ENCODE data around the gene PFKM. TPM values are rescaled to one million over a fixed set of nuclear protein-coding genes. Genes with fewer than 3 reads are reported as not detected.

The PFKM gene
- total RNA-seq, 2 experiments from 2014 or later: 16.8 TPM

DNA sequence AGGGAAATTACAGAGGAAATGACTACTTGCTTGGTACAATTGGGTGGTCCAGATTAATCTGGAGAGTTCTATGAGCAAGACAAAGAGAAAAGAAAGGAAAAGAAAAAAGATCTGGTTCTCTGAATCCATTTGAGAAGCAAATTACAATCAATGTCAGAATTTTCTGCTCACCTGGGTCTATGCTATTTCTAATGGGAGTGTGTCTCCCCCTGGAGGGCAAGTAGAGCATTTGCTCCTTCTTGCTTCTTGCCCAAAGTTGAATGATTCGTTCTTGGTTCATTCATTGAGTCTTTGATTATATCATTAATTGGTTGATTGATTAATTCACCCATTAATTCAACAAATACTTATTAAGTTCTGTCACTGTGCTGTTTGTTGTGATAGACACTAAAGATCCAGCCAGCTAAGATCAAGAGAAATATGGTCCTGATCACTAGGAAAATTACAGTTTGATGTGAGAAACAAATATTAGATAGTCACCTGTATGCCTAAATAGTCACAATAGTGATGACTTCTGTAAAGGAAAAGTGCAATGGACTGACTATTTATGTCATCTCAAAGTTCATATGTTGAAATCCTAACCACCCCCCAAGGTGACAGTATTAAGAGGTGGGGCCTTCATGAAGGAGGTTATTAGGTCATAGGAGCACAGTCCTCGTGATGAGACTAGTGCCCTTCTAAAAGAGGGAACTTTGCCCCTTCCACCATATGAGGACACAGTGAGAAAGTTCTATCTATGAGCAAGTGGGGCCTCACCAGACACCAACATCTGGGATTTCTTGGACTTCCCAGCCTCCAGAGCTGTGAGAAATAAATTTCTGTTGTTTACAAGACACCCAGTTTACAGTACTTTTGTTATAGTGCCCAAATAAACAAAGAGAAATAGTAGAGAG lies 46.2 kb downstream of the PFKM start:
- no peak overlapping the region for H3K27ac Mint-ChIP-seq

DNA sequence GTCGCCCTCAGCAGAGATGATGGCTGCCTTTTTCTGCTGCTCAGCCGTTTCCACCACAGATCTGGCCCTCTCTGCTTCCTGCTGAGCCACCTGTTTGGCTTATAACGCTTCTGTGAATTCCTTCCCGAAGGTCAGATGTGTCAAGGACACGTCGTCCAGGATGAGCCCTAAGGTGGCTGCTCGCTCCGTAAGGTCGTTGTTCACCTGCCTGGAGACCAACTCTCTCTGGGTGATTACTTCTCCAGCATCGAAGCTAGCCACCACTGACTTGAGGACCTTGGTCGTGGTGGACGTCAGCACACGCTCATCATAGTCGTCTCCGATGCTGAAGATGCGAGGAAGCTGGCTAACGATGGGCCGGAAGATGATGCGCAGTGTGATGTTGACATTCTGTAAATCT lies 49.8 kb downstream of the PFKM start:
- no peak overlapping the region for H3K4me3 Mint-ChIP-seq
- CTCF ChIA-PET: interaction anchor here (1.3 kb wide), 1 partner anchor 11 kb away, joined by 5 read pairs; the partner anchor contains the start of gene ASB8
- no peaks in the 10 kb centered on the region for H3K4me1 Mint-ChIP-seq
- POLR2A ChIA-PET: interaction anchor here (1.4 kb wide), 1 partner anchor 11 kb away, joined by 7 read pairs; the partner anchor contains the start of gene ASB8
- DNase-seq: no peak
- H3K9me3 Mint-ChIP-seq: no peaks in the 10 kb centered on the region
- H3K36me3 Mint-ChIP-seq (ENCODE audit: low read depth): no peaks in the 10 kb centered on the region
- H3K27me3 Mint-ChIP-seq: peaks cover 15% of the 10 kb centered on the region
- H3K27ac Mint-ChIP-seq: no peak overlapping the region

More for the DNA sequence above, 46.2 kb downstream of the PFKM start:
- CTCF ChIA-PET: interaction anchor here (1.0 to 2.0 kb wide), 7 partner anchors 8 to 253 kb away, joined by 3 to 7 read pairs (median 4); partner anchors contain the start of genes ASB8 and CCDC184
- peak; percentile 49 for DNase-seq
- Mint-ChIP-seq H3K36me3 (ENCODE audit: low read depth) (no peaks in the 10 kb centered on the region), H3K9me3 (no peaks in the 10 kb centered on the region), H3K27me3 (peaks cover 12% of the 10 kb centered on the region), H3K4me1 (no peaks in the 10 kb centered on the region), H3K4me3 (no peak overlapping the region)
- POLR2A ChIA-PET: no interaction called here

DNA sequence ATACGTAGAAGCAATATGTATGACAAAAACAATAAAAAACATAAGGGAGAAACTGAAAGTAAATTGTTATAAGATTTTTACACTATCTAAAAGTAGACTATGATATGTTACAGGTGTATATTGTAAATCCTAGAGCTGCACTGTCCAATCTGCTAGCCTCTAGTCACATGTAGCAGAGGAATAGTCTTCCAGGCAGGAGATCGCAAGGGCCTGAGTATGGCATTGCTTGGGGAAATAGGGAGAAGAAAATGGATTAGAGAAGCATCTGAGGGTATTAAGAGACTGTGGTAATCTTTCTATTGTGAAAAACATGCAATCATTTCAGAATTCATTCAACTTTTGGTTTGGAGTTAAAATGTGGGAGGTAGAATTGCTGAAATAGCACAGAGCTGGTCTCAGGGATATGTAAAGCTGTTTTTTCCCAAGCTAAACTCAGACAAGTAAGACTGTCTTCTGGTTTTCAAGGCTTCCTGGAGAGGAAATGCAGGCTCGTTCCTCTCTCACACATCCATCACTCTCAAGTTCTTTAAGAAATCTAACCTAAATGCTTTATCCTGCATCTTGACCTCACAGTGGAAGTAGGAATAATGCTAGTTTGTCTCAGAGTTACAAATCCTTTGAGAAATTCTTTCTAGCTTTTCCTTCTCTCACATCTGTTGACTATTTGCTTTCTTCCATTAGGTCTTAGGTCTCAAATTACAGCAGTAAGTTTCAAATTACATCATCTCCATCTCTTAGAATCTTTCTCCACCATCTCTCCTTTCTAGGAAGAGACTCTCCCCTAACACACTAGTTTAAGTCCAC lies 56.7 kb downstream of the PFKM start:
- H3K27me3 Mint-ChIP-seq: peaks cover 22% of the 10 kb centered on the region
- H3K4me1 Mint-ChIP-seq: peaks cover 18% of the 10 kb centered on the region
- peak overlapping the region; percentile 35 for H3K4me3 Mint-ChIP-seq
- no peaks in the 10 kb centered on the region for H3K9me3 Mint-ChIP-seq
- no peaks in the 10 kb centered on the region for H3K36me3 Mint-ChIP-seq (ENCODE audit: low read depth)
- no peak for DNase-seq
- peak overlapping the region; percentile 63 for H3K27ac Mint-ChIP-seq
- POLR2A ChIA-PET: interaction anchor here (0.9 to 1.4 kb wide), 4 partner anchors 10 to 23 kb away, joined by 3 to 7 read pairs (median 3); partner anchors contain the start of gene ASB8
- CTCF ChIA-PET: interaction anchor here (1.2 to 1.4 kb wide), 2 partner anchors 18 to 212 kb away, joined by 3 to 5 read pairs; partner anchors contain the start of genes ASB8 and TMEM106C

DNA sequence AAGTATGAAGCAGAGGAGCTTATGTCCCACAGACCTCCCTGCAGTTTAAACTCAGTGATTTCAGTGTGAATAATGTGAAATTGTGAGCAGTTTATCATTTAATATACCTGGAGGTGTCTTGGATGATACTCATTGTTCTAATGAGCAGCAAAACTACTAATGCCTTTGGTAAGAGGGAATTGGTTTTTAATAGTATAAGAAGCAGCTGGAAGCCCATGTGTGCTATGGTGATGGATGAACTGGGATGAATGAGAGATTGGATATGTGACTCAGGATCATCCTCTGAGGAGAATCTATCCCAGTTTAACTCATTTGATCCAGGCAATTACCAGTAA lies 57.2 kb downstream of the PFKM start:
- Mint-ChIP-seq H3K4me1 (peaks cover 18% of the 10 kb centered on the region), H3K27ac (peak overlapping the region; percentile 63), H3K9me3 (no peaks in the 10 kb centered on the region), H3K36me3 (ENCODE audit: low read depth) (no peaks in the 10 kb centered on the region), H3K27me3 (peaks cover 28% of the 10 kb centered on the region), H3K4me3 (peak overlapping the region; percentile 35)
- ChIA-PET POLR2A (interaction anchor here (1.2 to 1.4 kb wide), 3 partner anchors 9 to 24 kb away, joined by 3 to 7 read pairs (median 3); no protein-coding TSS in a partner anchor), CTCF (interaction anchor here (1.2 to 1.4 kb wide), 2 partner anchors 19 to 213 kb away, joined by 3 to 5 read pairs; partner anchors contain the start of genes ASB8 and TMEM106C)
- DNase-seq: no peak

DNA sequence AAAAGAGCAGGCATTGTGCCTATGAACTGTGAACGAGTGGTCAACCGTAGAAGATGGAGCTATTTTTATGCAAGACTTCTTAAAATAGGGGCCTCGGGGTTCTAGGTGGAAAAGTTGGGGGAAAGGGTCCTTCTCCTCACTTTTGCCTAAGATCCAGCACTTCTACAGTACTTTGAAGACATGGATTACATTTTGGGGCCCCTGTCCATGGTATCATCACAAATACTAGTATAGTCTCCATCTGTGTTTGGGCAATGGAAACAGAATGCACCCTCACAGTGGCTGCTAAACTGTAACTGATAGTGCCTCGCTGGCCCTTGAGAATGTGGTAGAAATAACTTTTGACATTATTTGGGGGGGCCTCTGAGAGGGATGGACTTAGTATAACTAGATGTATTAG lies 58.8 kb downstream of the PFKM start:
- no peak for DNase-seq
- Mint-ChIP-seq H3K36me3 (ENCODE audit: low read depth) (no peaks in the 10 kb centered on the region), H3K27me3 (peaks cover 32% of the 10 kb centered on the region), H3K27ac (no peak overlapping the region), H3K4me1 (peaks cover 29% of the 10 kb centered on the region), H3K4me3 (no peak overlapping the region), H3K9me3 (no peaks in the 10 kb centered on the region)
- ChIA-PET CTCF (interaction anchor here (0.6 to 1.6 kb wide), 3 partner anchors 9 to 20 kb away, joined by 3 to 4 read pairs (median 3); no protein-coding TSS in a partner anchor), POLR2A (interaction anchor here (0.6 to 0.9 kb wide), 2 partner anchors 175 to 198 kb away, joined by 3 to 4 read pairs; no protein-coding TSS in a partner anchor)

DNA sequence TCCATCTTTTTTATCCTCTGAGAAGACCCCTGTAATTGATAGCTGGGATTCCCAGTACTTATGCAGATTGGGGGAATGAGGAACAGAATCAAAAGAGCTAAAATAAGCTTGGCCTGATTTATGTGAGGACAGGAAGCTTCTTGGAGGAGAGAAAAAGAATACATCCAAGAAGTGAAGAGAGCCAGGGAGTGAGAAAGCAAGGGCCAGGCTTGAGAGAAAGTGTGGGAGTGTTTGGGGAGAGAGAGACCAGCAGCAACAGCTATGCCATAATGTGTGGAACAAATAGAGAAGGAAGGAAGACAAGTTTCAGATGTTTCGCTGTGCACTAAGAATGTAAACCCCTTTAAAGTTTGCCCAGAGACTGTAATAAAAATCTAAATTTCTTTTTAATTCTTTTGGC lies 60.3 kb downstream of the PFKM start:
- Mint-ChIP-seq H3K9me3 (no peaks in the 10 kb centered on the region), H3K4me1 (peaks cover 34% of the 10 kb centered on the region), H3K4me3 (no peak overlapping the region), H3K36me3 (ENCODE audit: low read depth) (no peaks in the 10 kb centered on the region), H3K27me3 (peaks cover 37% of the 10 kb centered on the region), H3K27ac (no peak overlapping the region)
- DNase-seq: no peak
- ChIA-PET CTCF (interaction anchor here (0.8 to 0.9 kb wide), 2 partner anchors 19 to 439 kb away, joined by 3 read pairs; no protein-coding TSS in a partner anchor), POLR2A (interaction anchor here (1.1 kb wide), 1 partner anchor 18 kb away, joined by 3 read pairs; no protein-coding TSS in a partner anchor)

DNA sequence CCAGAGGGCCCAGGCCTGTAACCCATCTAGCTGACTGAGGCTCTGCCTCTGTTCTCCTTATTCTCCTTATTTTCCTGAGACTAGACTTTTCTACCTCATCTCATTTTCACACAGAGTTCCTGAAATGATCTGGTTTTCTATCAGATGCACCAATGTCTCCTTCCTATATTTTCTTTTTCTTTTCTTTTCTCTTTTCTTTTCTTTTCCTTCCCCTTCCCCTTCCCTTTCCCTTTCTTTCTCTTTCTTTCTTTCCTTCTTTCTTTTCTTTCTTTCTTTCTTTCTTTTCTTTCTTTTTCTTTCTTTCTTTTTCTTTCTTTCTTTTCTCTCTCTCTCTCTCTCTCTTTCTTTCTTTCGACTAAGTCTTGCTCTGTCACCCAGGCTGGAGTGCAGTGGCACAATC lies 61.3 kb downstream of the PFKM start:
- DNase-seq: no peak
- no peaks in the 10 kb centered on the region for H3K9me3 Mint-ChIP-seq
- H3K27me3 Mint-ChIP-seq: peaks cover 47% of the 10 kb centered on the region
- CTCF ChIA-PET: no interaction called here
- no peak overlapping the region for H3K27ac Mint-ChIP-seq
- no peak overlapping the region for H3K4me3 Mint-ChIP-seq
- POLR2A ChIA-PET: interaction anchor here (1.1 to 1.6 kb wide), 2 partner anchors 17 to 74 kb away, joined by 3 read pairs; partner anchors contain the start of gene SENP1
- H3K4me1 Mint-ChIP-seq: peaks cover 32% of the 10 kb centered on the region
- H3K36me3 Mint-ChIP-seq (ENCODE audit: low read depth): no peaks in the 10 kb centered on the region

DNA sequence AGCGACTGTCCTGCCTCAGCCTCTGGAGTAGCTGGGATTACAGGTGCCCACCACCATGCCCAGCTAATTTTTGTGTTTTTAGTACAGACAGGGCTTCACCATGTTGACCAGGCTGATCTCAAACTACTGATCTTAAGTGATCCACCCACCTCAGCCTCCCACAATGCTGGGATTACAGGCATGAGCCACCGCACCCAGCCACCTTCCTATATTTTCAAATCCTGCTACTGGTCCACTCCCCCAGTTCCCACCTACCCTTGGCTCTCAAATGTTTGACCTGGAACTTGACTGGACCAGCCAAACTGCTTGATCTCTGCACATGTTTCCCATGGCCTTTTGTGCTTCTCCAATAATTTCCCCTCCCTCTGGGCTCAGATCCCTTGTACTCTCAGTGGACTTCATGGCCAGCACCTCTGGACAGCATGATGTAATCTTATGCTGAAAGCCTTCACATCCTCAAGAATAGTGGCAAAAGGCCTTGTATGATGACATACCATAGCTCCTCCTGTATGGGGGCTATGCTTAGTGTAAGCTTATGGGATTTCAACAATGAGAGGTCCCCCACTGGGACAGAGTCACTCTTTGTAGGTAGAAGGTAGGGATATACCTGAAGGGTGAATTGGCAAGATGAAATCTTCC lies 61.8 kb downstream of the PFKM start:
- POLR2A ChIA-PET: interaction anchor here (0.7 to 1.6 kb wide), 3 partner anchors 16 to 74 kb away, joined by 3 read pairs; partner anchors contain the start of gene SENP1
- H3K27ac Mint-ChIP-seq: no peak overlapping the region
- H3K9me3 Mint-ChIP-seq: no peaks in the 10 kb centered on the region
- CTCF ChIA-PET: no interaction called here
- no peak overlapping the region for H3K4me3 Mint-ChIP-seq
- H3K27me3 Mint-ChIP-seq: peaks cover 52% of the 10 kb centered on the region
- DNase-seq: no peak
- H3K36me3 Mint-ChIP-seq (ENCODE audit: low read depth): no peaks in the 10 kb centered on the region
- H3K4me1 Mint-ChIP-seq: peaks cover 32% of the 10 kb centered on the region

DNA sequence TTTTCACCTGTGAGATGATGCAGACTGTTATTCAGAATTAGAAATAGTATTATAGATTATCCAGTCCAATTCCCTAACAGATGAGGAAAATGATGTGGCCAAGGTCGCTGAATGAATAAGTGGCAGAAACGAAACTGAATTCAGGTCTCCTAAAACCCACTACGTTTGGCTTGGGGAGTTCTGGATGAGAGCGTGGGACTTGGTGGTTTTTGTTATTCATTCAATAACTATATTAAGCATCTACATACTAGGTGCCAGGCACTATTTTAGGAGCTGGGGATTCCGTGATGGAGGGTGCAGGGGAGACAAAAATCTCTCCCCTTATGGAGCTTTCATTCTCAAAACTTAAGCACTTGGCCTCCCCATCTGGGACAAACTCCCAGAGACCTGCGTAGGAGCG lies 63.5 kb downstream of the PFKM start:
- Mint-ChIP-seq H3K4me1 (peaks cover 28% of the 10 kb centered on the region), H3K4me3 (peak overlapping the region; percentile 86), H3K9me3 (no peaks in the 10 kb centered on the region), H3K36me3 (ENCODE audit: low read depth) (no peaks in the 10 kb centered on the region), H3K27ac (peak overlapping the region; percentile 30), H3K27me3 (peaks cover 62% of the 10 kb centered on the region)
- ChIA-PET POLR2A (interaction anchor here (0.6 to 2.5 kb wide), 4 partner anchors 9 to 475 kb away, joined by 3 to 25 read pairs (median 12); partner anchors contain the start of gene ASB8), CTCF (interaction anchor here (0.6 to 8.1 kb wide), 21 partner anchors 9 to 477 kb away, joined by 3 to 94 read pairs (median 4); partner anchors contain the start of genes ASB8, OR10AD1, RAPGEF3 and RPAP3)
- DNase-seq: no peak

DNA sequence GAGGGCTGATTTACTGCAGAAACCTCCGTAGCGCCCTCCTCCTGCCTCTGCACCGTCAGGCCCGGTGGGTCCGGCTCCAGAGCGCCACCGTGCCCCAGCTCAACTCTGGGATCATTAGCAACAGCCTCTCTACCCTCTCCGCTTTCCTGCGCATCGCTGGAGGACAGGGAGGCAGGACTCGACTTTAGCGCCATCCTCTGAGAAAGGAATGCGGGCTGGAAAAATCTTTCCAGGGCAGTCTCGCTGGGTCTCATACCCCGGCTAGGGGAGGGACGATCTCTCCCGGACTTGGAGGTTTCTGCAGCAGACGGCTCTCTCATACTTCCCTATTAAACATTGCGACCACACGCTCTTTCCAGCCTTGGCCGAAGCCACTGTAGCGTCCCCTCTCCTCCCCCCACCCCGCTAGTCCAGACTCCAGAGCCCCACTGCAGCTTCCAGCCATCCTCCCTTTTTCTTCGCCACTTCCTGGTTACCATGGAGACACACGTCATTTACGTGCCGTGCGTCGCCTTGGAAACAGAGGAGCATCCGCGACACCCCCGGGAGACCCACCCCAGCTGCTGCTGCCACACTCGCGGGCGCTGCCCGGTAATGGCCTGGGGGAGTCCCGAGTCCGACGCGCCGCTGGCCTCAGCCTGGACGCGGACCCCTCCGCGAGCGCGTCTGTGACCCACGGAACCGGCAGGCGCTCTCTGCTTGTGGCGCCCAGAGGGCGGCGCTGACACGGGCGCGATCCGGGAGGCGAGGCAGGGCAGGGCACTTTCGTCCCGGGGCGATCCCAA lies 64.1 kb downstream of the PFKM start, which contains the start of gene CCDC184:
Gene CCDC184 (plus strand): TSS at position 554 of the 785 bp plus-strand sequence. CDS start 479 bp downstream, outside the sequence.
- Mint-ChIP-seq H3K27me3 (peaks cover 62% of the 10 kb centered on the region), H3K4me1 (peaks cover 28% of the 10 kb centered on the region), H3K9me3 (no peaks in the 10 kb centered on the region), H3K36me3 (ENCODE audit: low read depth) (no peaks in the 10 kb centered on the region), H3K27ac (peak within 1 kb of the TSS; percentile 30), H3K4me3 (peak within 1 kb of the TSS; percentile 86)
- CTCF ChIA-PET: interaction anchor here (0.6 to 8.1 kb wide), 21 partner anchors 9 to 477 kb away, joined by 3 to 94 read pairs (median 4); partner anchors contain the start of genes ASB8, OR10AD1, RAPGEF3 and RPAP3
- POLR2A ChIA-PET: interaction anchor here (0.6 to 2.5 kb wide), 4 partner anchors 9 to 476 kb away, joined by 3 to 25 read pairs (median 12); partner anchors contain the start of gene ASB8
- peak; percentile 80 for DNase-seq
